ENCODE data around the gene HOXD9. TPM values are rescaled to one million over a fixed set of nuclear protein-coding genes. Genes with fewer than 3 reads are reported as not detected.
A peak's percentile ranks its signal among the peaks of the same experiment; 100 is the strongest.

The HOXD9 gene
- total RNA-seq, 1 donor from 2014 or later, result 16.8 TPM

DNA sequence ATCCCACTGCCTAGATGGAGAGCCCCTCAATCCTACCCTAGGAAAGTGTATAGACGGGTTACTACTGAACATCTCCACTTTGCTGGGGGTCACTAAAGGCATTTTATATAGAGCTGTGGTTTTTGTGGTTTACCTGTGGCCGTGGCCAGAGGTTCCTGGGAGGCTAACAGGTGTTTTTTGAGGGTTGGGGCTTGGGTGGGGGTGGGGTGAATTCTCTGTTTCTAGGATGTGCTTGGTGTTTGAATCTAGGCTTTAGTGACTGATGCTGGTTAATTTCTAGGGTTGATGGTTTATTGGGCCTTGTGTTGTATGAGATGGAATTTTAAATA is 14.7 kb downstream of the HOXD9 start:
- peak in 1 of 2 donors; percentile 19 for DNase-seq (ENCODE audit: low read depth in 2 of 2)

DNA sequence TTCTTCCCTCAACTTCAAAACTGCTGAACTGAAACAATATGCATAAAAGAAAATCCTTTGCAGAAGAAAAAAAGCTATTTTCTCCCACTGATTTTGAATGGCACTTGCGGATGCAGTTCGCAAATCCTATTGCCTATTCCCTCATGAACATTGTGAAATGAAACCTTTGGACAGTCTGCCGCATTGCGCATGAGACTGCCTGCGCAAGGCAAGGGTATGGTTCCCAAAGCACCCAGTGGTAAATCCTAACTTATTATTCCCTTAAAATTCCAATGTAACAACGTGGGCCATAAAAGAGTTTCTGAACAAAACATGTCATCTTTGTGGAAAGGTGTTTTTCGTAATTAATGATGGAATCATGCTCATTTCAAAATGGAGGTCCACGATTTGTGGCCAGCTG is 15.4 kb downstream of the HOXD9 start:
- DNase-seq (ENCODE audit: low read depth in 2 of 2), result peak in 1 of 2 donors; percentile 45

DNA sequence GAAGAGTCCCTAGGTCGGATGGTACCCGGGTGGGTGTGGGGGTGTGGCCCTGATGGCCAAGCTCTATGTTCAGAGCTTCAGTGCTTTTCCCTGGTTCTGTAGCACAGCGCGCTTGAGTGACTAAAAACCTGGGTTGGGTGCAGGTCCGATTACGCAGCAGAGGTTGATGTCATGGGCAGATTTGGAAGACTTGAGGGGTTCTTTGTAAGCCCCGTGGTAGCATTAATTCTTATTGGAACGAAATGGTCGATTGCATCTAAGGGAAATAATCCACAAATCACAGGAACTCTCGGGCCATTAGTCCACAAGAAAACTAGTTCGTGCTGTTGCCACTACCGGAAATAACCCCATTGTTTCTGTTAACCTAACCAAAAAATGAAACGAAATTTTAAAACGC is 16.0 kb downstream of the HOXD9 start:
- peak in 1 of 2 donors; percentile 69 for DNase-seq (ENCODE audit: low read depth in 2 of 2)

DNA sequence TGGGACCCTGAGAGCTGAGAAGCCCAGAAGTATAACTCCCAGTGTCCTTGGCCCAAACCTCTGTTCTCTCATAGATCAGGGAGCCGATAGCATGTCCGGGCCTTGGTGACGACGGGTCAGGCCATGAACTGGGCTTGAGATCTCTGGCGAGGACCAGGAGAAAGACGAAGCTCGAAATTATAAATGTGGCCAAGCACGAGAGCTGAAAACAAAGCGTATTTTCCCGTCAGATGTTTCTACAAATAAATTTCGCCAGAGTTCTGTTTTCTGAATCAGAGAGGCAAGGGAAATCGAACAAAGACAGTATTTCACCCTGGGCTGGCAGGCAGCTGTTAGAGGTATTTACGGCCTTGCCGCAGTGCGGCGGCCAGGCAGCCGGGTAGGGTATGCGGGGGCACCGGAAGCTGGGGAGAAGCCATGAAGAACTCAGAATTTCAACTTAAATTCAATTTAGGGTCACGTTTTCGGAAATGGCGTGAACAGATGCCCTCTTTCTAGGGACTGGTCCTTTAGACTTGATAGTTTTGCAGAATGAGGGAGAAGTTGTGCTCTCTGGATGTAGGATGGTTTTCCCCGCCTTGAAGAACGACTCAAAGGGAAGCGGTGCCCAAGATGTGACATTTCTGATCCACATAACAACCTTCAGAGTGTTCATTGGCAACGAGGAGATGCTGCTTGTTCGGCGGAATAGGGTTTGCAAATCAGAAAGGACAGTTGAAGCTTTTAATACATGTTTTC is 16.6 kb downstream of the HOXD9 start:
- peak in 1 of 2 donors; percentile 60 for DNase-seq (ENCODE audit: low read depth in 2 of 2)

DNA sequence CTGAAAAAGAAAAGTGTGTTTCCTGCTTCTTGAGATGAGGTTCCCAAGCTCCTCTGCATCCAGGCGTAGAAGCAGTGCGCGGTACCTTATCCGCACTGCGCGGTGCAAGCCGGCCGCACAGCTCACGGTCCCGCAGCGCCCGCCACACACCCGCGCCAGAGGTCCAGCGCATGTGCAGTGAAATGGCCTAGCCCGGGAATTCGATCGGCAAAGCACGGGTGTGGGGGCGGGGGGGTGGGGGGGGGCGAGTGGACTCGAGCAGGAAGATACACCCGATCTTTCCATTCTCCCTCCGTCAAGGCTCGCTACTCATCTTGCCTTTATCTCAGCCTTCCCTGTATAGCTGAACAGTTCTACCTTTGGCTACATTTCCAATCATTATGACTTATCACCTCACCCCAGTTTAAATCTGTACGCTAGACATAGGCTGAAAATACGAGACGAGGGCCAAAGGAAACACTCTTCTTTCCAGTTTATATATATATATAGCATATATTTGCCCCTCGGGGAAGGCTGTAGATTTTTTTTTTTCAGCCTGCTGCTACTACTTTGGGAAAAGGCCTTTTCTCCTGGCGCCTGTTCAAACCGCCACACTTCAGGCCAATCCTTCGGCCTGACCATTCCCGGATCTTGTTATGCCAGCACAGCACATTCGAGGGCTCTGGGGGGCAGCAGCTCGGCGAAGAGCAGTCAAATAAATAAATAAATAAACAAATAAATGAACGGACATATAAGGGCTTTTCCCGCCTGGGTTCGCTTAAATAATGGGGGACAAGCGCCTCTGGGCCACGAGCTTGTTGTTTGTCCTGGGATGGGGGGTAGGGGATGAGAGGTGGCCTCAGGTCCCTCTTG is 17.4 kb downstream of the HOXD9 start:
- DNase-seq (ENCODE audit: low read depth in 2 of 2), result peak in 1 of 2 donors; percentile 65

DNA sequence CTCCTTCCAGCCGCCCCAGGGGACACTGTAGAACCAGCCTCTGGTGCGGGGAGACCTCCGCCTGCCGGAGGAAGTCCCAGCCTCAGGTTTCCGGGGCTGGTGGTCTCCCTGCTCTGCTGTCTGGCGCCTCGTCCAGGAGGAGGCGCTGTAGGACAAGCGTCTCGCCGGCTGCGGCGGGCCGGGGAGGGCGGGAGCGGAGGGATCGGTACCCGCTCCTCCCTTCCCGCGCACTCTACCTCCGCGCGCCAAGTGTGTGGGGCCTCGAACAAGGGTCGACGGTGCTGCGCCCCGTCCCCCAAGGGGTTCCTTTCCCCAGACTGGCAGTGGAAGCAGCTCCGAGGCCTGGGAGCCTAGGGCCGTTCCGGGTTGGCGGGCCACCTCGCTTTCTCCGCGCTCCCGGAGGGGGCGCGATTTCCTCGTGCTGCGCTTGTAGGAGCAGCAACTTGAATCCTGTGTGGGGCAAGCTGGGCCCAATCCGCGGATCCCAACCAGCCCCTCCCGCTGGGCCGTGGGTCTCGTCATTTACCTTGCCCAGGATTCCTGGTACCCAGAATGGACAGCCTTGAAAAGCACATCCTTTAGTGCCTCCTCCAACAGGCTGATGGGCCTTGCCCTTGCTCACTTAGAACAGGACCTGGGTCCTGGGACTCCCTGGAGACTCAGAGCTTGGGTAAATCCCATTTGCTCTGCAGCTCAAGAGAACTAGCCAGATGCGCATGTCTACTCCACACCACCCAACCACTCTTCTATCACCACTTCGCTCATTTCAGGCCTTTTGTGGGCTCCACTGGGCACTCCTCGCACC is 18.2 kb downstream of the HOXD9 start:
- DNase-seq (ENCODE audit: low read depth in 2 of 2), result peak in 1 of 2 donors; percentile 87

DNA sequence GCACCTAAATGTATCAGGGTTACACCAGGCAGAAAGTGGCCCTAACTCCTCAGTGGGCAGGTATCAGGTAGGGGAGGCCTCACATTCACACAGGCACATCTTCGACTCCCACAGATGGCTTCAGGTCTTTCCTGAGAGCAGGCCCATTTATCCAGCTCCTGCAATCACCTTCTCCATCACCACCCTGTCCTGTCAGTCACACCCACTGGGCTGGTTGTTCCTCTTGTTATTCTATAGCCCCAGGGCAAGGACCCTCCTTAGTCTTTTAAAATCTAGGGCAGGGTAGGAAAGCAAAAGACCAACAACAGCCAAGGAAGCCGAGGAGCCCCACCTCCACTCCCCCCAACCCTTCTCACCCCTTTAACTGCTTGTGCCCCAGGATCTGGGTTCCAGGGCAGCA is 19.8 kb downstream of the HOXD9 start:
- DNase-seq (ENCODE audit: low read depth in 2 of 2), result no peak

DNA sequence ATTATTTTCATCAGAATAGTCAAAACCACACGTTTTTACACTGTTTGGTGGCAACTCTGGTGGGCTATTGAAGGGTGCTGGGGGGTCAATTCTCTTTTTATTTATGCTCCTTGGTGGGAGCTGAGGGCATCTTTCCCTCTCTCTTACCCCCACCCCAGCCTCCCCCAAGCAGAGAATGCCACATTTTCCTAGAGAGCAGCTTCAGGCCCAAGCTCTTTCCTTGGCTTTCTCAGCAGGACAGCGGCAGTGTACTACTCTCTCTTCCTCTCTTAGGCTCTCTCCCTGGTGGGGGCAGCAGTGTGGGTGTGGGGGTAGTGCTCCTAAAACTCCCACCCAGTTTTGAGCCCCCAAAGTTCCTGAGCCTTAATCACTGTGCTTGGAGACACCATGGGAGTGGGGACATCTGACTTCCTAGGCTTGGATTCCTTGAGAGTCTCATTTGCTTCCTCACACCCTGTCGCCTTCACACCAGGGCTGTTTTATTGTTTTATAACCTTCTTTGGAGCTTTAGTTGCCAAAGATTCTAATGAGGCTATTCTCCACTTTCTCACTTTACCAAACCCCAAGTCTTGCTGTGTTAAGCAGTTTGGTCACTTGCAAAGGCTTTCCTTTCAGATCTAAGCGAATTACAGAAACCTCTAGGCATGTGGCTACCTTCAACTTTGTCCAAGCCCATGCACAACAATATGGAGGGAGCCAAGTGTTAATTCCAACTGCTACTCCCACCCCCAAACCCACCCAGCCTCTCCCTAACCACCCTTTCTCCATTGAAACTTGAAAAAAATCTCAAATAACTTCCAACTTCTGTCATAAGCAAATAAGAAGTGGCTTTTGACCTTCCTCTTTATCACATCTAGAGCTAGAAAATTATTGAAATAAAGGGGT is 22.8 kb downstream of the HOXD9 start:
- DNase-seq (ENCODE audit: low read depth in 2 of 2), result no peak

DNA sequence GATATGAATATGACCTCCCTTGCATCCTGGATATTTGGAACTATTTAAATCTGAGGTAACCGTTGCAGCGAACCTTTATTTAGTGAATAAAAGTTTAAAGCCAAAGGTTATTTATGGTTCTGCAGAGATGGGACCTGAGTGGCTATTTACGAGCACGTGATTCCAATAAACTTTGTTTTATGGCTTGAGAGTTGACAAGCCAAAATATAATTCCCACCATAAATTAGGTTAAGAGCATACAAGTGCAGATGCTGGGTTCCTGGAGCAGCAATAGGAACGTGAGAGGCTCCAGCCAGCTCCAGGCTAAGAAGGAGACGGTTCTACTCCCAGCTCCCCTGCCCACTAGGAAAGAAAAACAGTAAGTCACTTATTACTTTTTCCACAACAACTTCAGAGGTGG is 23.6 kb downstream of the HOXD9 start:
- DNase-seq (ENCODE audit: low read depth in 2 of 2), result no peak

DNA sequence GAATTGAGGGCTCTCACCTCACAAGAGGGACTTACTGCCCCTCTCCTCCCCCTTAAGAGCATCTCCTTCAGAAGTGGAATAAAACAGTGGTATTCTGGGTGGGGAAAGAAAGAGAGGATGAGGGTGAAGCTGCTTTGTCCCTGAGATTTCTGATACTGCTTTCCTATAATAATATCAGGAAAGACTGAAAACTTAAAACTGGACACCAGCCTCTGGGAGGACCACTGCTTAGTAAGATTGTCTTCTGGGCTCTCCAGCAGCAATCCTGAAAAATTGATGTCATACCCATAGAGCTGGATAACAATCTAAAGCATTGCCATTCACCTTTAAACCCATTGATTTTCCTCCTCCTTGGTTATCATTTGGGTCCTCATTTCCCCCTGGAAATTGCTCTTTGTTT is 24.1 kb downstream of the HOXD9 start:
- no peak for DNase-seq (ENCODE audit: low read depth in 2 of 2)

DNA sequence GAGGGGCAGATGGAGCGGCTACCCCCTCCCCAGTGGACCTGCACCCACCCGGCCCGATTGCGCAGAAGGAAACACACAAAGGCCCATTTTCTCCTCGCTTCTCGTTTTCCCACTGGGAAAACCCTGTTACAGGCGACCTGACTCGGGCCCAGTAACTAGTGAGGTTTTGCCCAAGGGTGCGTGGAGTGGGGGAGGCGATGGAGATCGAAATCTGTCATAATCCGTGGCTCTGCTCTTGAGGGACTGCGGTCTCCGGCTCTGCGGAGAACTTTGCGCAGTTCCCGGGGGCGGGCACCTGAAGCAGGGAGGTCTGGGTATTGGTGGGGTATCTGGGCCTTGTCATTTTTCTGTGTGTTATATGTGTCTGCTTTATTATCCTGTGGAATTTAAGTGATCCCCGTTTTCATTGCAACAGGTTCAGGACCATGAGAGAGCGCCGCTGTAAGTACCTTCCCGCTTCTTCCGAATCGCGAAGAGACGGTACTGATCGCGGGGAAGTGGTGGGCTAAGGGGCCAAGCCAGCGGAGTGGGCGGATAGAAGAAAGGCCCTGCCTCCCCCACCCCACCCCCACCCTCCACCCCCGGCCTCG is 24.8 kb downstream of the HOXD9 start:
- DNase-seq (ENCODE audit: low read depth in 2 of 2), result no peak

DNA sequence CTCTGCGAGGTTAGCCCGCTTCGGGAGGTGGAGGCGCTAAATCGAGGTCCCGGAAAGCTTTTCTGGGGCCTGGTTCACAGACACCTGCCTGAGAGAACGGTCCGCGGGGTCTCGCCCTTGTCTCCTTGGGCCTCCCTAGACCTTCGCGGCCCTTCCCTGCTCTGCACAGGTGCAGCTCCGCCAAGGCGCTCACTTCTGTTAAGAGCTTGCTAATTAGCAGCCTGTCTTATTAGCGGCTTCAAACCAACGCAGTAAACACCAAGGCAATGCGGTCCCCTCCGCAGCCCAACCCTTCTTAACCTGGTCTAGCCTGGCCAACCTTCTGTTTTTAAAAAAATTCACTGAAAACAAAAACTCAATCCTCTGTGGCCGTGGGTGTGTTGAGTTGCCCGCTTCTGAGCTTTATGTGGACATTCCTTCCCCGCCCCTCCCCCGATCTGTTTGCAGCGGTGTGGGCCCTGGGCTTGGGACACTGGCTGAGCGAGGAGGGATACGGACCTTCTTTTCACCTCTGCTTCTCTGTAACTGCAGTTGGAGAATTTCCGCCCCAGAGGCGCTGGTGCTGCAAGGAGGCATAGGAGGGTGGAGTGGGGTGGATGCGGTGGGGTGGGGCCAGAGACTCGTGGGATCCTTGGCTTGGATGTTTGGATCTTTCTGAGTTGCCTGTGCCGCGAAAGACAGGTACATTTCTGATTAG is 25.4 kb downstream of the HOXD9 start:
- DNase-seq (ENCODE audit: low read depth in 2 of 2), result no peak

DNA sequence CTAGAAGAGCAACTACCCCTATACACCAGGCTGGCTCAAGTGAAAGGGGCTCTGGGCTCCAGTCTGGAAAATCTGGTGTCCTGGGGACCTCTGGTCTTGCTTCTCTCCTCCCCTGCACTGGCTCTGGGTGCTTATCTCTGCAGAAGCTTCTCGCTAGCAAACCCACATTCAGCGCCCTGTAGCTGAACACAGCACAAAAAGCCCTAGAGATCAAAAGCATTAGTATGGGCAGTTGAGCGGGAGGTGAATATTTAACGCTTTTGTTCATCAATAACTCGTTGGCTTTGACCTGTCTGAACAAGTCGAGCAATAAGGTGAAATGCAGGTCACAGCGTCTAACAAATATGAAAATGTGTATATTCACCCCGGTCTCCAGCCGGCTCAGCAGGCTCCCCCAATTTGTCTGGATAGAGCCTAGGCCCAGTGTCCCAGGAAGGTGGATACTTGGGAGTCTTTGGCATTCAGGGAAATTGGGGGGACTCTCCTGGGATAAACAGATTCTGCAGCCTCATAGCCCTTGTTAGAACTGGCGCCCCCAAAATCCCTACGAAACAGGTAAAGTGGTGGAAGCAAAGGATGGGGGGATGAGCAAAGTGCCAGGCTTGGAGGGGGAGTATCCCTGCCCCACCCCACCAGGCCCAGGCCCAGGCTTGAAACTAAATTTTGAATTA is 26.4 kb downstream of the HOXD9 start:
- no peak for DNase-seq (ENCODE audit: low read depth in 2 of 2)

DNA sequence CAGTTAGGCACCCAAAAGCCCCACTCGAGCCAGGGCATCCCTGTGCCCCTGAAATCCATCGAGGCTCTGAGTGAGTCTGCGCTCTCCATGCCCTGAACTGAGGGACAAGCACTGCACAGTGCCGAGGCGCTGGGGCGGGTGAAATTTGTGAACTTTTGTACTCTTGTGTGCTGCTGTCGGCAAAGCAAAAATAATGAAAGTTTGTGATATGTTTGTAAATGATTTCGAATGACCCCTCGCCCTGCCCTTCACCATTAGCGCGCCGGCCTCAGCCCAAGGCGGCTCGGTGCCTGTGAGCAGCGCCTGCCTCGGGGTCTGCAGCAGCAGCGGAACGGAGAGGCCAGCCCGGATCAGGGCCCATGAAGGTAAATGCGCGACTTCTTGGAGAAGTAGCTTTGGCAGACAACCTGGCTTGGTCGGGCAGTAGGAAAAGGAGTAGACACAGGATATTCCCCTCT is 27.0 kb downstream of the HOXD9 start:
- DNase-seq (ENCODE audit: low read depth in 2 of 2), result no peak

DNA sequence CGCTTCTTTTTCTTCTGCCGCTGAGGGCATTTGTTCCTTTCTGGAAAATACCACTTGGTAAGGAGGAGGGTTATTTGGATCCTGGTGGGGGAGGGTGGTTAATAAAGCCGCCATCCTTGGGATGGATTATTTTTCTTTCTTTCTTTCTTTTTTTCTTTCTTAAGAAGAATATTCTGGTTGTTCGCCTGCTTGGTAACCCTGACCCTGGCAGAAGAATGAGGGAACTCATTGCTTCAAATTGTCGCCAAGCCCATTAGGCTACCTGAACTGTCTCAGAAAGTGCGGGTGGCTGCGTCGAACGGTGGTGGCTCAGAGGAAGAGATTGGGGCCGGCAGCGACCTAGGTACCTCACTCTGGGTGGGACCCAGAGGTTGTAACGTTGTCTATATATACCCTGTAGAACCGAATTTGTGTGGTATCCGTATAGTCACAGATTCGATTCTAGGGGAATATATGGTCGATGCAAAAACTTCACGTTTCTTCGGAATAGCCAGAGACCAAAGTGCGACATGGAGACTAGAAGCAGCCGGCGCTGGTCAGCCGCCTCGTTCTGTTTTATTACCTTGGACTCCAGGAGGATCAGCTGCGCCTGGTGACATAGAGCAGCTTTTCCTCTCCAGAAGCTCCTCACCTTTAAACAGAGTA is 27.5 kb downstream of the HOXD9 start:
- no peak for DNase-seq (ENCODE audit: low read depth in 2 of 2)

DNA sequence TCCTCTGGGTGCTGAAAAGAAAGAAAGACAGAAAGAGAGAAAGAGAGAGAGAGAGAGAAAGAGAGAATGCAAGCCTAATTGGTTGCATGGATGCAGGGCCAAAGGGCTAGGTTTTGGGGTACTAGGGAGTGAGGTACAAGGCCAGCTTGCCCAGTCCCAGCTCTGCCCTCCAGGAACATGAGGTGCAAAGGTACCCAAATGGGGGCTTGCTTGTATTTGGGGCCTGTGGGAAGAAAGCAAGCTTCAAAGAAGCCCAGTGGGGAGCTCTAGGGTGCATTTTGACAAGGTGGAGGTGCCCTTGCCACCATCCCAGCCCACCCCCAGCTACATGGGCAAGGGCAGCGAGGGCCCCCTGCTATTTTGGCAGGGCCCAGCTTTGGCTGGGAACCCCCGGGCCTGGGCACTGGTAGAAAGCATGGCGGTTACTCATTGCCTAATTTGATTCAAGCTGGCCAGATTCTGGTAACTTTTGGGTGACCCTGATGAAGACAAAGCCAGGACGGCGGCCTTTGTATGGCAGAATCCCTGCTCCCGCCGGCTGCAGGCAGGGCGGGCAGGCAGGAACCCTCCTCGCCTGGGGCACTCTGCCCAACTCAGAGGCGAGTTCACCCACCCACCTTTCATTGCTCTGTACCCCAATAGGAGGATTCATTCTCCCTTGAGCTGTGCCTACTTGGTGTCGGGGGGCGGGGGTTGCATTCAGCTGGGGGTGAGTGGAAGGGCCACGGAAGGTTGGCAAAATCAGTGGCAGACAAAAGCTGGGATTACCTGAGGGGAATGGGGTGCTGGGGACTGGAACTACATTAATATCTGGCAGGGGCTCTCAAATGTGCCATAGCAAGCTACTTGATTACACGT is 28.3 kb downstream of the HOXD9 start:
- DNase-seq (ENCODE audit: low read depth in 2 of 2), result no peak

DNA sequence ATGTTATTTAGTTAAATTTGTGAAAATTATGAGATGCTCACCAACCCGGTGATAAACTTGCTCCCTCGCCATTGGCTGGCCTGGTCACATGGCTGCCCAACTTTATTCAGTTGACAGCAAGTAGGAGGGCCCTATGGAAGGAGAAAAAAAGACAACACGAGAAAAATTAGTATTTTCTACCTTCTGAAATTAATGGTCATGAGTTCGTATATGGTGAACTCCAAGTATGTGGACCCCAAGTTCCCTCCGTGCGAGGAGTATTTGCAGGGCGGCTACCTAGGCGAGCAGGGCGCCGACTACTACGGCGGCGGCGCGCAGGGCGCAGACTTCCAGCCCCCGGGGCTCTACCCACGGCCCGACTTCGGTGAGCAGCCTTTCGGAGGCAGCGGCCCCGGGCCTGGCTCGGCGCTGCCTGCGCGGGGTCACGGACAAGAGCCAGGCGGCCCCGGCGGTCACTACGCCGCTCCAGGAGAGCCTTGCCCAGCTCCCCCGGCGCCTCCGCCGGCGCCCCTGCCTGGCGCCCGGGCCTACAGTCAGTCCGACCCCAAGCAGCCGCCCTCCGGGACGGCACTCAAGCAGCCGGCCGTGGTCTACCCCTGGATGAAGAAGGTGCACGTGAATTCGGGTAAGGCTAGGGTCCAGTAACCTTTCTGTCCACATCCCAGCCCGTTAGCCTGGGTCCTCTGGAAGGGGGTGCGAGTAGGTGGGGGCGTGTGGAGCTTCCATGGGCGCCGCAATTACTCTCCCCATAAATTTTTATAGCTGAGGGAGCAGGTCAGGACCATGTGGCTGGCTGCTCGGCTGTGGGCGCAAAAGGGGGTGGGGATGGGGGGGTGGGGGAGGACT is 29.1 kb downstream of the HOXD9 start, which contains the start of gene HOXD4:
HOXD4 (plus strand) TSS at position 109 of the 846 bp plus-strand sequence; CDS start at position 193, 84 bp downstream.
- DNase-seq (ENCODE audit: low read depth in 2 of 2), result no peak
